K562 (cell line): Measurements from ENCODE around the gene UTP11. TPM values are rescaled to one million over a fixed set of nuclear protein-coding genes. Genes with fewer than 3 reads are reported as not detected.

Experiments
- BACH1 ChIP-seq: fragments of 200-800 bp; sonication (Bioruptor generic); IDR thresholded peaks from 2 replicates; pipeline ENCODE4 v1.6.1; 2016; ENCODE audit warnings: missing genetic modification characterization, missing compliant biosample characterization
- DMBX1 ChIP-seq: fragments of 250-450 bp; sonication (Bioruptor Pico); IDR thresholded peaks from 2 replicates; pipeline ENCODE4 v1.8.0; 2022; ENCODE audit warnings: inconsistent platforms, mild to moderate bottlenecking, moderate library complexity, borderline replicate concordance
- ELF2 ChIP-seq: fragments of 250-450 bp; sonication (Bioruptor Pico); IDR thresholded peaks from 2 replicates; pipeline ENCODE4 v1.5.0; 2021; ENCODE audit warnings: mild to moderate bottlenecking
- FOXP1 ChIP-seq: sonication (generic); formaldehyde crosslinking; IDR thresholded peaks from 2 replicates; pipeline ENCODE4 v1.8.0; 2022; ENCODE audit warnings: mild to moderate bottlenecking, missing genetic modification reagents
- HDAC1 ChIP-seq, 2 experiments: fragments of 450-650 bp; IDR thresholded peaks; 2 replicates each; pipeline ENCODE4 v1.6.1; 2016 to 2017; ENCODE audit warnings: inconsistent platforms in 1 of 2, mild to moderate bottlenecking in 1 of 2, moderate library complexity in 1 of 2
- HINFP ChIP-seq: fragments of 450-650 bp; conservative IDR thresholded peaks from 2 replicates; pipeline ENCODE4 v1.6.1; 2016; ENCODE audit warnings: missing genetic modification characterization, low read depth, mild to moderate bottlenecking, control low read depth, missing compliant biosample characterization
- ILK ChIP-seq: fragments of 450-650 bp; IDR thresholded peaks from 2 replicates; pipeline ENCODE4 v1.6.1; 2016; ENCODE audit warnings: missing genetic modification characterization, low read depth, mild to moderate bottlenecking, missing compliant biosample characterization, moderate library complexity, borderline replicate concordance
- KLF10 ChIP-seq: fragments of 250-450 bp; sonication (Bioruptor Pico); IDR thresholded peaks from 2 replicates; pipeline ENCODE4 v1.6.1; 2021; ENCODE audit warnings: matching md5 sums
- NONO ChIP-seq, 2 experiments: fragments of 200-400 bp in 1 of 2; fragments of 450-650 bp in 1 of 2; formaldehyde crosslinking in 1 of 2; IDR thresholded peaks; 2 replicates each; pipeline ENCODE4 v1.6.1; 2017; ENCODE audit warnings: low read depth in 2 of 2, mild to moderate bottlenecking in 2 of 2, moderate library complexity in 2 of 2, low read length in 1 of 2
- OTX1 ChIP-seq: fragments of 450-650 bp; formaldehyde crosslinking; IDR thresholded peaks from 2 replicates; pipeline ENCODE4 v1.4.0; 2022; ENCODE audit warnings: mild to moderate bottlenecking
- PBX2 ChIP-seq, 2 experiments: IDR thresholded peaks in 1 of 2; conservative IDR thresholded peaks in 1 of 2; 2 replicates each; pipeline ENCODE4 v1.6.1; 2016; ENCODE audit warnings: low read depth in 2 of 2, mild to moderate bottlenecking in 1 of 2, missing compliant biosample characterization in 1 of 2, missing genetic modification characterization in 1 of 2, moderate library complexity in 1 of 2
- SIX5 ChIP-seq, 2 experiments: IDR thresholded peaks; 2 replicates each; pipeline ENCODE4 v1.6.1; 2011; ENCODE audit warnings: low read length in 2 of 2, borderline replicate concordance in 1 of 2, low read depth in 1 of 2, mild to moderate bottlenecking in 1 of 2, moderate library complexity in 1 of 2; ENCODE audit not compliant: insufficient read depth in 1 of 2
- ZBTB12 ChIP-seq: fragments of 250-450 bp; sonication (Bioruptor Pico); IDR thresholded peaks from 2 replicates; pipeline ENCODE4 v1.4.0; 2020
- ZBTB17 ChIP-seq: fragments of 450-650 bp; formaldehyde crosslinking; IDR thresholded peaks from 2 replicates; pipeline ENCODE4 v1.4.0; 2020; ENCODE audit warnings: mild to moderate bottlenecking
- ZNF354B ChIP-seq: fragments of 250-450 bp; sonication (Bioruptor Pico); IDR thresholded peaks from 2 replicates; pipeline ENCODE4 v1.4.0; 2020
- ZNF586 ChIP-seq: fragments of 450-650 bp; formaldehyde crosslinking; conservative IDR thresholded peaks from 2 replicates; pipeline ENCODE4 v1.4.0; 2020; ENCODE audit warnings: mild to moderate bottlenecking, moderate library complexity
- polyA plus RNA-seq, 8 experiments: library from polyadenylated mRNA; depleted of rRNA in 4 of 8; stranded (reverse) in 5 of 8; unstranded in 3 of 8; fragments of >200 nt; fragmentation: Nextera tagmentation in 2 of 8; fragmentation: Illumina TruSeq in 1 of 8; extraction: Ambion mirVana in 2 of 8; extraction: Trizol in 1 of 8; gene quantifications; 2 replicates each; pipeline versions ENCODE4 v1.2.1 to v1.2.3, GENCODE V29; 2011 to 2014; ENCODE audit warnings: inconsistent platforms in 1 of 8, missing spikeins in 1 of 8
- total RNA-seq, 7 experiments: library from RNA; depleted of rRNA in 6 of 7; stranded (reverse); fragments of >200 nt in 6 of 7; fragmentation: Illumina TruSeq in 2 of 7; extraction: Trizol in 2 of 7; gene quantifications; 2 replicates each; pipeline versions ENCODE4 v1.2.1 to v1.2.3, GENCODE V29; 2011 to 2021; ENCODE audit warnings: low replicate concordance in 1 of 7
- TF ChIP-seq, protein P1 (sequence below): sonication (generic); formaldehyde crosslinking; IDR thresholded peaks from 2 replicates; pipeline ENCODE4 v1.8.1; 2023; ENCODE audit warnings: mild to moderate bottlenecking, missing genetic modification reagents
- TF ChIP-seq, protein P2 (sequence below): fragments of 250-450 bp; sonication (Bioruptor Pico); IDR thresholded peaks from 2 replicates; pipeline ENCODE4 v1.6.1; 2021; ENCODE audit warnings: mild to moderate bottlenecking

UTP11 gene
- total and polyA plus RNA-seq, 9 of the 15 experiments (the other 6 are each of a cell fraction or from before 2014, with no cell fraction given), result 91.1 to 378 (median 221) TPM

DNA sequence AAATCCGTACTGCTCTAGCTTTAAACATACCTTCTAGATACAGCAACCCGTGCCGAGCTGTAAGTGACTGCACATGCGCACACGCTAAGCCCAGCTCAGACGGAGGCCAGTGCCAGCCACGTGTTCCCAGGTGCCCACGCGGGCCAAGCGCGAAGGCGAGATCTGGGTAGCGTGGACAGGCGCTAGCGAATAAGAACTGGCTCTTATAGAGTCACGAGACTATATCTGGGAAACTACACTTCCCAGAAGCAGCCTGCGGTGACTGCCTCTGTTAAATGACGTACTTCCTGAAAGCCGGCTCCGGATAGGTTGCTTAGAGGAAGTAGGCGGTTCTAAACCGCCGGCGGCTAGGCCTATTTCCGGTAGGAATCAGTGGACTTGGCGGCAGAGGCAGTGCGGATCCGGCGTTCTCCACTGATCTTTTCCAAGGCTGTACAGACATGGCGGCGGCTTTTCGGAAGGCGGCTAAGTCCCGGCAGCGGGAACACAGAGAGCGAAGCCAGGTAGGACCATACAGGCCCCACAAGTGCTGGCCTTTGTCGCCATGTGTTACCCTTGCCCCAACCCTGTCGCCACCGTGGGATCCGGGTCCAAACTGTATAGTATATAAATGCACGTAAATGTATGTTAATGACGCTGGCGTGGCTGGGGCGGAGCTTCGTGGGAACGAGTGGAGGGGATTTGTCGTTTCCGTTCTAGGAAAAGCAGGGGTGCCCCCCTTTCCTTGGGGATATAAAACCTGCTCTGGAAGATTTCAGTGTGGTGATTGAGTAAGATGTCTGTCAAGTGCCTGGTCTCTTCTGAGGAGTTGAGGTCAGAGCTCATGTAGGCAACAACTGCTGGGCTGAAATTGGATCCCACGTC lies at the start of gene UTP11 (continued):
- peak; percentile 99 for TF ChIP-seq DMBX1
- TF ChIP-seq ZBTB12 (CRISPR knock-in tag), result peak; percentile 95
- no peak for TF ChIP-seq KLF10 (CRISPR knock-in tag)
- no peak for TF ChIP-seq ILK (tag)
- TF ChIP-seq OTX1 (CRISPR knock-in tag), result peak; percentile 93; the same call in 1 of the 2 replicates
- peak; percentile 89 to 92 for TF ChIP-seq SIX5 (IDR thresholded peaks at IDR 0.05; ENCODE audit: borderline replicate concordance in 1 of 2, insufficient read depth in 1 of 2, low read depth in 1 of 2, low read length in 2 of 2)
- TF ChIP-seq HINFP, result peak; percentile 82
- no peak for TF ChIP-seq PBX2 (CRISPR knock-in tag; IDR thresholded peaks at IDR 0.05; ENCODE audit: low read depth)
- 0 out of 2 replicates have a peak, but pooled peaks have one; percentile 24 for TF ChIP-seq PBX2 (tag; conservative IDR thresholded peaks at IDR 0.05; ENCODE audit: low read depth)
- TF ChIP-seq, protein P1, sequence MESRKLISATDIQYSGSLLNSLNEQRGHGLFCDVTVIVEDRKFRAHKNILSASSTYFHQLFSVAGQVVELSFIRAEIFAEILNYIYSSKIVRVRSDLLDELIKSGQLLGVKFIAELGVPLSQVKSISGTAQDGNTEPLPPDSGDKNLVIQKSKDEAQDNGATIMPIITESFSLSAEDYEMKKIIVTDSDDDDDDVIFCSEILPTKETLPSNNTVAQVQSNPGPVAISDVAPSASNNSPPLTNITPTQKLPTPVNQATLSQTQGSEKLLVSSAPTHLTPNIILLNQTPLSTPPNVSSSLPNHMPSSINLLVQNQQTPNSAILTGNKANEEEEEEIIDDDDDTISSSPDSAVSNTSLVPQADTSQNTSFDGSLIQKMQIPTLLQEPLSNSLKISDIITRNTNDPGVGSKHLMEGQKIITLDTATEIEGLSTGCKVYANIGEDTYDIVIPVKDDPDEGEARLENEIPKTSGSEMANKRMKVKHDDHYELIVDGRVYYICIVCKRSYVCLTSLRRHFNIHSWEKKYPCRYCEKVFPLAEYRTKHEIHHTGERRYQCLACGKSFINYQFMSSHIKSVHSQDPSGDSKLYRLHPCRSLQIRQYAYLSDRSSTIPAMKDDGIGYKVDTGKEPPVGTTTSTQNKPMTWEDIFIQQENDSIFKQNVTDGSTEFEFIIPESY, result peak; percentile 91
- peak; percentile 78; the same call in 1 of the 2 replicates for TF ChIP-seq ELF2 (CRISPR knock-in tag)
- peak; percentile 70; the same call in 1 of the 2 replicates for TF ChIP-seq ZNF586 (CRISPR knock-in tag)
- TF ChIP-seq, protein P2, sequence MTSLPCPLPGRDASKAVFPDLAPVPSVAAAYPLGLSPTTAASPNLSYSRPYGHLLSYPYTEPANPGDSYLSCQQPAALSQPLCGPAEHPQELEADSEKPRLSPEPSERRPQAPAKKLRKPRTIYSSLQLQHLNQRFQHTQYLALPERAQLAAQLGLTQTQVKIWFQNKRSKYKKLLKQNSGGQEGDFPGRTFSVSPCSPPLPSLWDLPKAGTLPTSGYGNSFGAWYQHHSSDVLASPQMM, result no peak
- peak; percentile 99 for TF ChIP-seq FOXP1 (CRISPR knock-in tag)
- peak; percentile 79 for TF ChIP-seq BACH1 (tag)
- no peak for TF ChIP-seq NONO (IDR thresholded peaks at IDR 0.05; ENCODE audit: low read depth in 2 of 2, low read length in 1 of 2)
- TF ChIP-seq HDAC1 (IDR thresholded peaks at IDR 0.05), result peak in 1 of 2 experiments; percentile 82; a peak in 2 of 4 replicates
- TF ChIP-seq ZNF354B, result peak; percentile 91
- TF ChIP-seq ZBTB17 (CRISPR knock-in tag), result peak; percentile 94
